ENCODE measurements around the gene IRX2.

The IRX2 gene

DNA sequence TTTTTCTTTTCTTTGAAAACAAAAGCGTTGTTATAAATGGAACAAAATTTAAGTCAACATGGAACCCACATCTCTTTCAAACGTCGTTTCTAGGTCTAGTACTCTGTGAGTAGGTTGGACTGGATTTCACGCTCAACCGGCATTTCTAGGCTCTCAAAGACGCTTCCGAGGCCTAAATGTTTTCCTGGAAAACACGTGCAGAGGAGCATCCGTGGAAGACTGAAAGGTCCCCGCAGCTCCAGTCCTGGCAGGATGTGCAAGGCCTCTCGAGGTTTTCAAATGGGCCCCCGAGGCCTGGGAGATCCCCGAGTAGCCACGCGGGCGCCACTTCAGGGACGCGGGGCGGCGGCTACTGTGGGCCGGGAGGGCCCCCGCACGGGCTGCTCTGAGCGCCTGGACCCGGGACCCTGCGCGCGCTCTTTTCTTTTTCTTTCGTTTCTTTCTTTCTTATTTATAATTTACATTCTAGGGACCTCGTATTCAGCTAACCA lies 4.2 kb upstream of the IRX2 start:
- no peak for DNase-seq

DNA sequence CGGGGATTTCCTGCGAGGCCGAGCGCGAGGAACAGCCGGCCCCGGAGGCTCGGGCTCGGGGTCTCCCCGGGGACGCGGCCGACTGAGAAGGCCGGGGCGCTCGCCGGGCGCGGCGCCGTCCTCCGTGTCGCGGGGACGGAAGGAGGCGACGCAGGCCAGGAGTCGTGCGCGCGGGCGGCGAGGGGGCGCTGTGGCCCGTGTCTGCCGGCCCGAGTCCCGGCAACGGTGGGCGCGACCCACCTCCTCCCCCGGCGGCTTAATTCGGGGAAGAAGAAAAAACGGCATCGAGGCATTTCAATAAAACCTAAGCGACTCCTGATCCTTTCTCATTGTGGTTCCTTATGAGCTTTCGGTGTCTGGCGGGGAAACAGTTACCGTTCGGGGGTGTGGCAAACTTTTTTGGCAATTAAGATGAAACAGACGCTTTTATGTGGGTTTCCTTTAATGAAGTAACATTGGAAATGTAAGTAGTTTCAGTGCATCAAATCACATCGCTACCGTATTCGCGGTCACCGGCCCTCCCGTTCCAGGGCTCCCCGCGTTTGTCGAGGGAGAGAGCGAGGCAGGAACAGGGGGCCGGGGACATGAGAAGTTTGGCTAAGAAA lies 3.7 kb upstream of the IRX2 start:
- no peak for DNase-seq

DNA sequence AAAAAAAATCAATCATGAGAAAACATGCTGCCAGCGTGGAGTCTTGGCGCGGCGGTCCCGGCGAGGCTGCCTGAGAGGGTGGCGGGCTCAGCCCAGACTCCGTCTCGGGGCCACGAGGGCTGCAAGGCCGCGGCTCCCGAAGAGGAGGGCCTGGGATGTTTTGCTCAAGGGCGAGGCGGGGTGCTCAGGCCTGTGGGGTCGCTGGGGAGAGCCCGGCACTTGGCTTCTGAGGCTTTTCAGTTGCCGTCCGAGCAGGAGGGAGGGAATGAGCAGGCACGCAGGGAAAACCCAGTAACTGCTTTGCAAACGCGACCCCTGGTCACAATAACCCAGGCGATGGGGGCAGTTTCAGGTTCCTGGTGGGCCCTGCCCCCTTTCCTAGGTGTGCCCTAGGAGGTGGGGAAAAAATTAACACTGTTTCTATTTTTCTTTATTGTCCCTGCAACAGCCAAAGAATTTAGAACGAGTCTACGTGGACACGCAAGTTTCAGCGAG lies 3.2 kb upstream of the IRX2 start:
- DNase-seq: no peak

DNA sequence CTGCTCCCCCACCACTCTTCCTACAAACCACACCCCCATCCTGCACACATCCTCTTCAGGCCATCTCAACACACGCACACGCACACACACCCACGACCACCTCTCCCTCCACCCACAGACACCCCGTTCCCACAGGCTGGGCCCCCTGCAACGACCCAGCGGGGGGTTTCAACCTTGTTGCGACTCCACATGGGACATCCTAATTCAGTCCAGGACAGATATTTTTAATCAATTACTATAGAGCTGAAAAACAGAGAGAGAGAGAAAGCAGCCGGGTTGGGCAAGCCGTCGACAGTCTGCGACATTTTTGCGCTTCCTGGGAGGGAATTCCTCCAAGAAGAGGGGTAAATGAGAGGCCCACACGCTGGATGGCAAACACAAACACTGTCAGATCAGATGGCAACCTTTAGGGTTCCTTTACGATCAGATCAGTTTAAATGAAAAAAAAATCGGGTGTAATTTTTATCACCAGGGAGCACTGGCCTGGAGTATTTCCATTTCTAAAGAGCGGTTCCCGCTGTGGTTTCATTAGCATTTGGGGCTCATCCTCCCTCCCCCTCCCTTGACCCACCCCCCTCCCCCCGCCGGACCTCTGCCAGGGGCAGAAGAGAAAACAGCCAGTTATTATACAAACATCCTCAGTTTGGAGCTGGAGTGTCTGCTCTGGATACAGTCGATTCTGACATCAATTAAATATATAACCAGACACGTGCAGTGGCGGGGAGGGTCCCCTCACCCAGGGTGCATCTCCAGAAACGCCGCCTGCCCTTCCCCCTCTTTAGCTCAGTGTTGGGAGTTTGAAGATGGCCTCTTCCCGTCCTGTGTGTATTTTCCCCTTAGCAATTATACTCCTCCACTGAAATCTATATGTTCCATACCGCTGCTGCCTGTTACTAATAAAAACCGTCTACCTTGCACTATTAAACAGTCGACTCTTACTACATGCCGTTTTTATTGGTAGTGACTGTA lies 2.3 kb upstream of the IRX2 start:
- no peak for DNase-seq

DNA sequence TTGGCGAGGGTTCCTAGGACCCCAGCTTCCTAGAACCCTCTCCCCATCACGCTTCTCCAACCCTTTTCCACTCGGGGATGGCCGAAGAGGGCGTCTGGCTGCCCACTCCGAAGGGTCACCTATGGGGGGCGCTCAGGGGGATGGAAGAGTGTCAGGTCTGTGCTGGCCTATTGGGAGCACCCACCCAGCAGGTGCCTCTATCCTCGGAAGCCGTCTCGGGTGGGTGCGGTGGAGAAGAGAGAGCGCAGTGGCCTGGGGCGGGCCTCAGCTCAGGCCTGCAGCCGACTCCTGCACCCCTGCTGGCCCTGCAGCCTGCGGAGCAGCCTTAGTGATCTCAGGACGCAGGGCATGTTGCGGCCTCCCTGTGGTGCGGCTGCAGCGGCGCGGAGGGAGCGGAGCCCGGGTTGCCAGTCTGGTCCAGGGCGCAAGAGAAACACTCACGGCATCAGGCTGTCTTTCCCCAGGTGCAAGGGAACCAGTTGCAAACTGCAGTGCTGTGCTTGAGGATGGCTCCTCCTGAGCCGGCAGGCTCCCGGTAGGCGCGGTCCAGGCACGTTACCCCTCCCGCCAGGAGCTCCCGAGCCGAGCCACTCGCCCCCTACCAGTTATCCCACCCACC lies 1.5 kb upstream of the IRX2 start:
- no peak for DNase-seq

DNA sequence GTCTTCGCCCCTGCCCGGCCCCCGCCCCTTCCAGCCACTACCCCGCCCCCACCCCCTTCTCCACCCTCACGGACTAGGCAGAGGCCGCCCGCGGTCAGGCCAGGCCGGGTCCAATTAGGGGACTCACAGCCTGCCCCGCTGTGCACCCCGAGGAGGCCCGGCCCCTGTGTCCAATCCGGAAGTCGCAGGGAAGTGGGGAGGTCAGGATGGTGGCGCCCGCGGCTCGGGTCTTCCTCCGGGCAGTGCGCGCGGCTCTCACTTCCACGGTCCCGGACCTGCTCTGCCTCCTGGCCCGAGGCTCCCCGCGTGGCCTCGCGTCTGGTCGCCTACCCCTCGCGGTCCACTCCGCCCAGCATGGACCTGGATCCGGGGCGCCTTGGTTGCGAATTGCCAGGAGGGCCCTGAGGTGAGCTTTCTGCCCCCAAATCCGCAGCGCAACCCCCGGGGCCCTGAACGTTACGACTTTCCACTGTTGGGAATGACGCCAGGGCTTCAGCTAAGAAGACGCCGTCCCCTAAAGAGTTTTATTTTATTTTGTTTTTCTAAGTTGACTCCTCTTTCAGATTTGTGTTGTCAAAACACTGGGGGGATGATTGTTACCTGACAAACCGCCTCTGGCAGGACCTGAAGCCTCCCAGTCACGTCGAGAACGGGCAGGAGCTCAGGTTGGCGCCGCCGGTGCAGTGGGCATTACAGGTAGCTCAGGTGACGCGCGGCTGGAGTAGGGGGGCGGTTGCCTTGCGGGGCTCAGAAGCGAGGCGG lies 763 bp upstream of the IRX2 start:
- DNase-seq: no peak

DNA sequence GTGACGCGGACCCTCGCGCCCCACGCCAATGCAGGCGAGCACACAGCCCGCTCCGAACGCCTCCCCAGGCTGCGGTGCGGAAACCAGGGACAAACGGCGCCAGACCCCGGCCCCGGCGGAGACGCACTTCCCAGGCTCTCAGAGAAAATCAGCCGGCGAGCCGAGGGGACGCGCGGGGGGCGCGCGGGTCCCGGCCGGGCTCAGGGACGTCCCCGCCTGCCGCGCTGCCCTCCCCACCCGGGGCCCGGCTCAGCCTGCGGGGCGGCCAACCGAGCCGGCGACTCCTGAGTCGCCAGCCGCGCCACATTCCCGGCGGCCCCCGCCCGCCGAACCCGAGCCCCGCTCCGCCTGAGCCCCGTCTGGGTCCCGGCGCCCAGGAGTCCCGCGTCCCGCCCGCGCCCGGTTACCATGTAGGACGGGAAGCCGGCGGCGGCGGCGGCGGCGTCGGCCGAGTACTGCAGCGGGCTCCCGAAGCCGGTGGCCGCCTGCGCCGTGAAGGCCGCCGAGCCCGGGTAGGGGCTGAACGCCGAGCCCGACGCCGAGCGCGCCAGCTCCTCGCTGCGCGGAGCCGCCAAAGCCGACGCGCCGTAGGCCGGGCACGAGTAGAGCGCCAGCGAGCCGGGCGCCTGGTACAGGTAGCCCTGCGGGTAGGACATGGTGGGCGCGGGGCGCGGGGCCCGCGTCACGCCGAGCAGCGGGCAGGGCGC lies 566 bp downstream of the IRX2 start:
- DNase-seq: no peak

DNA sequence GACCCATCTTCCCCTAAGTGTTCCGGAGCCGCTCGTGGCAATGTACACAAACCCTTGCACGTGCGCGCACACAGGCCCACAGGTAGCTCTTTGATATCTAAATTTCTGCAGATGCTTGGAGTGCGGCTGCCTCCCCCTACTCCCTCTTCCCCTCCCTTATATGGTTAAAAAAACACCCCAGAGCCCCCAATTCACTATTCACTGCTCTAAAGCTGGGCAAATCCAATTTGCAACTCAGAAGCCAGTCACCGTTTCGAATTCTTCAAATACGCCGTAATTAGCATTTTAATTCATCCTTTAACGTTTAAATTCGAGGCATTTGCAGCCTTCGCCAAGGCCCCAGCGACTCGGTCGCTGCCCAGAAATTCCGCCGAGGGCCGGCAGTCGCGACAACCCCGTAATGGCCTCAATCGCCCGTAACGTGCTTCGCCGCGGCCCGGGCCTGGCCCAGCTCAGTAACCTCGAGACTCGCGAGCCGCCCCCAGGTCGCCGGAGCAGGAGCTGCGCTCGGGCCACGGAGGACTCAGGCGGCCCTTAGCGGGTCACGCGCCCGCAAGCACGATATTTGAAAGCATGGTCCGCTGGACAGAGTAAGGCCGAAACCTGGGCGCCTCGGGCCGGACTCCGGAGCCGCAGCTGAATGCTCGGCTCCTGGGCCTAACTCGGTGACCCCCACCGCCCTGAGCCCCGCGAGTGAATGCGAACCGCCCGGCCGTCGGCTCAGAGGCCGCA lies 1.3 kb downstream of the IRX2 start:
- DNase-seq: no peak

DNA sequence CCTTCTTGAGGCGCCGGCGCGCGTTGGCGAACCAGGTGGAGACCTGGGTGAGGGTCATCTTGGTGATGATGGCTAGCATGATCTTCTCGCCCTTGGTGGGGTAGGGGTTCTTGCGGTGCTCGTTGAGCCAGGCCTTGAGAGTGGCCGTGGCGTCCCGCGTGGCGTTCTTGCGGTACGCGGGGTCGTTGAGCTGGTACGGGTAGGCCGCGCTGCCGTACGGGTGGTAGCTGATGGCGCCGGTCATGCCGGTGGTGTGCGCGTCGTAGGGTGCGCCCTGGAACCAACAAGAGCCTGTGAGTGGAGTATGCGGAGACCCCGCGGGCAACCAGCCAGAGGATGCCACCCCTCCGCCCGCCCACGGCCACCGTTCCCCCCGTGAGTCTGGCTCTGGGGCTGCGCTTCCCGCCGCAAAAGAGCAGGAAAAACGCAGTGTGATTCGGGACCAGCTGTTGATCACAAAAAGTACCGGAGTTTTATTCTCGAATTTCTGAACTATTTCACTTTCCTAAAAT lies 1.9 kb downstream of the IRX2 start:
- no peak for DNase-seq

DNA sequence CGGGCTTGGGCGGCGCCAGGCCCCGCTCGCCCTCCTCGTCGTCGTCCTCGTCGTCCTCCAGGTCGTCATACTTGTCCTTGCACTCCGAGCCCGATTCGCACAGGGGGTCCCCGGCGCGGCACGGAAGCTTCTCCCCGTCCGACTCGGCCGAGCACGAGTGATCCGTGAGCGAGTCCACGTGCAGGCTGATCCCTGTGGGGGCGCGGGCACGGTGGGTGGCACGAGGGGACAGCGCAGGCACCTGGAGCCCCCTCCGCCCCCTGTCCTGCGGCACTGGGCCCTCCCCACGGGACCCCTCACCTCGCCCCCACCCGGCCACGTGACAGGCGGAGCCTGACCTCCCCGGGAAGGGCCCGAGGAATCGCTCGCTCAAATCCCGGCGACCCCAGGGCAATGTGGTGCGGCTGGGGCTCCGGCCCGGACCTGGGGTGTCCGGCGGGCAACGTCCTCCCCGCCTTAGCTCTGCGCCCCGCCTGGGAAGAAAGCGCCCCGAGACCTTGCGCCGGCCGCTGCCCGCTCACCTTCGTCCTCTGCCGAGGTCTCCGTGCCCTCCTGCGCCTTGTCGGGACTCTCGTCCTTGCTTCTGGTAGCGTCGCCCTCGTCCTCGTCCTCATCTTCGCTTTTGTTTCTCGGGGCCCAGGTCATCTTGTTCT lies 2.5 kb downstream of the IRX2 start:
- no peak for DNase-seq

DNA sequence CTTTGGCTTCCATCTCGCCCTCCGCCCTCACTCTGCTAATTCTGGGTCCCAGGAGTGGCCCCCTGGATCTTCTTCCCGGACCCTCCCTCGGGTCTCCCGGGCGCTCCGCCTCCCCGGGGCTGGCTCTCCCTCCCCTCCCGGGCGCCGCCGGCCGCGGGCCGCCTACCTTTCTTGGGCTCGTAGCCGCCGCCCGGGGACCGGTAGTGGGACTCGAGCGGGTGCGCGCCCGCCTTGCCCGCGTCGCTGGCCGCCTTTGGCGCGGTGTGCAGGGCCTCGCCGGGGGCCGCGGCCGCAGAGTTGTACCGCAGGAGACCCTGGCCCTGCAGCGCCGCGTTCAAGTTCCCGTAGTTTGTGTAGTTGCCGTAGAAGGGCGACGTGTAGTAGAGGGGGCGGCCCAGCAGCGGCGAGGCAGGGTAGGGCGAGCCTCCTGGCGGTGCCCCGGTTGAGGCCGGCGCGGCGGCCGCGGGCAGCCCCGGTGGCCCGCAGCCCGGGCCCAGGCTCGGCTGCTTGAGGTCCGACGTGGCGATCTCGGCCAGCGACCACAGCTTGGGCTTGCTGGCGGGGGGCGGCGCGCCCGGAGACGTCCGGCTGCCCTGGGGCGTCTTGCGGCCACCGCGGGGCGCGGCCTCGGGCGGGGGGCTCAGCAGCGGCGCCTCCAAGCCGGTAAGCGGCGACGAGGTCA lies 3.2 kb downstream of the IRX2 start:
- no peak for DNase-seq

DNA sequence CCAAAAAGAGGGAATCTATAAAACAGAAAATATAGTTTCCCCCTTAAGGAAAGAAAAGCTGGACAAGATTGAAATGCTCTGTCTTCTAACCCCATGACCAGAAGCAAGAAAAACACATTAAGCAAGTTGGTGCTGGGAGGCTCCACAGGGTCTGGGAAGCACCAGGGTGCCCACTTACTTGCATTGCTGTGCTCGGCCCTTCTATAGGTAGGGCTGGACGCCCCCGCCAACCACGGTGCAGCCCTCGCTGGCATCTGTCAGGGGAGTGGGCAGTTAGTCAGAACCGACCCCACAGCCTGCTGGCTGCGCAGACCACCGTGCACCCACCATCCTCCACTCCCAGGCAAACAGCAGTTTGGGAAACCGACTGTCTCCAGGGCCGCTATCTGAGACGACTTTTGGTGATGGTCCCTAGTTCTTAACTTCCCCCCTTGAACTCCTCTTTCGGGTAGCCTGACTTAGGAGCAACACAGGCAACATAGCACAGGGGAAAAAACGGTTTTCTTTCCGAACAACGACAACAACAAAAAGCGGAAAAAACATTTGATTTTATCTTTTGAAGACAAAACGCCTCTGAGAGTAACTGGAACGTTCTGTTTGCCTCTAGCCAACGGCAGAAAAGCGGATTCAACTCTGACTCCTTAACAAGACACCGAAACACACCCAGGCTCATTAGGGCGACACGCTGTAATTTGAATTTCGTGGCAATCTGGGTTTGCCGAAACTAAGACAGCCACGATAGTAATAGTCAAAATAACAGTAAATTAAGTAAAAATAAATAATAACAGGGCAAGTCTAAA lies 3.9 kb downstream of the IRX2 start:
- no peak for DNase-seq

DNA sequence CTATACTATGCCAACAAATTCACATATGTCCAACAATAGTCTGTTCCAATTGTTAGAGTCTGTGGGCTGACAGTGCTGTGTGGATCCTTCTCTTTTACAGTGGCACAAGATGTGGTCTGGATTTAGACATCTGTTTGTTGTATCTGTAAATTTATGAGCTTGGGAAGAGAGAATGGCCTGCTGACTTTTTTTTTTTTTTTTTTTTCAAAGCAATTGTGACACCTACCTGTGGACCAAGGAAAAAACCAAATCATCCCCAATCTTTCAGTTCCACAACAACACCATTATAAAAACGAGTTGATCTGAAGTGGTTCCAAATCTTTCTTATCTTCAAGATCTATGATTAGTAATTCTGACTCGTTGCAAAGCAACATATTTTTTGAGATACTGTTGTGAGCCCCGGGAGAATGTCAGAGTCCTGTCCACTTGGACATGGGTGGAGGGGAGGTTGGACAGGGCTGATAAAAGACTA lies 4.9 kb downstream of the IRX2 start:
- no peak for DNase-seq

DNA sequence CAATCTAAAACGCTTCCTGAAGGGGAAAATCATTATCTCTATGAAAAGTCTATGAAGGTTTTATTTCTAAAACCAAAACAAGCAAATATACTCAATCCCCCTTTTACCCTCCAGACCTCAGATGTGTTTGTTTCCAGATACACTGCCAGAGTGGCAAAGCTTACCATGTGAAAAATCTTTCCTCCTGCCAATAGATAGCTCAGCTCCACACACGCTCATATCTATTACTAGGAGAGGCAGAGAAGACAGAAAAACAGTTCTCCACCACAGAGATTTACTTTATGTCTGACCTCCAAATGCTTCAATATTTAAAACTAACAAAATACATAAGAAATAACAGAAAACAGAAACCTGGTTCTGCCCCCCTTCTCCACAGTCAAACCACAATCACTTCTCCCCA lies 7.0 kb downstream of the IRX2 start:
- DNase-seq: no peak

DNA sequence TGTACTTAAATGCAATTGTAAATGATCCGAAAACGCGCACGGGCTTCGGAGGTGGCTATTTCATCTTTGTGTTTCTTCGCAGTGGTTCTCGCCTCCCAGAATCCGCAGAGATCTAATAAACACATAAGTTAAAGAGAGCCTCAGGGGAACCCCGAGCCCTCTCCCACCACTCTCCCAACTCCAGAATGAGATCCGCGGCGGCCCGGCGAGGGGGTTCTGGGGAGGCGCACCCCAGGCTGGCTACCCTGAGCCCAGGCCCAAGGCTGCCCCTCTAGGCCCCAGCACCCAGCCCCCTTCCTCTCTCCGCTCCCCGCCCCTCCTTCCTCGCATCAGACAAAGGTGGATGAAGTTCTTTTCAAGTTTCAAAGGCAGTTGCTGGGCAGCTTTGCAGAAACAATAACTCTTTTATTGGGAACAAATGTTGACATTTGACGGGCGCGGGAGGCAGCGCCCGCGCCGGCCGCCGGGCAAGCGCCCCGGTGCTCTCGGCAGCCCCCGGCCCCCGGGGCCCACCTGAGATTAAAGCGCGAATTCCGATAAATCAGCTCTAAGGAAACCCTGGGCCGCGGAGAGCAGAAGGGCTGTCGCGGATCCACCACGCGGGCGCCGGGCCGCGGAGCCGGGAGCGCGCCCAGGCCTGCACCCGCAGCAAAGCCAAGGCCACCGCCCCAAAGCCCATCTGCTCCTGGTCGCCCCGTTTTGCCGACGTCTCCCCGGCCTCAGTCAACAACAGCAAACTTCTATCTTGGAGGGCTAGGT lies 8.4 kb downstream of the IRX2 start:
- no peak for DNase-seq

DNA sequence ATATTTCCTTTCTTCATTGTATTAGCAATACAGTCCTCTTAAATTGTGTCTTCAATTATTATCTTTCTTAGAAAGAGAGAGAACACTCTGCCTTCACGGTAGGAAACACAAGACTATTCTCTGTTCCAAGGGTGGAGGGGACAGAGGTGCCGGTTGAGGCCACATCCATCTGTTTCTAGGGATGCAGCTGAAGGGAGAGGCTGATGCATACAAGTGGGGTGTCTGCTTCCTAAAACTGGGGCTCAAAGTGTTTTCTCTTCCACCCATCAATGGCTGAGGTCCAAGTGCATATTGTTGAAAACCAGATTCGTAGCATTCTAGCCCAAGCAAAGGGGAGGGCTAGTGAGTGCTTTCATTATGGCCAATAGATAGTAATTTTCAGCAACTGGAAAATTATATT lies 9.5 kb downstream of the IRX2 start:
- DNase-seq: no peak

DNA sequence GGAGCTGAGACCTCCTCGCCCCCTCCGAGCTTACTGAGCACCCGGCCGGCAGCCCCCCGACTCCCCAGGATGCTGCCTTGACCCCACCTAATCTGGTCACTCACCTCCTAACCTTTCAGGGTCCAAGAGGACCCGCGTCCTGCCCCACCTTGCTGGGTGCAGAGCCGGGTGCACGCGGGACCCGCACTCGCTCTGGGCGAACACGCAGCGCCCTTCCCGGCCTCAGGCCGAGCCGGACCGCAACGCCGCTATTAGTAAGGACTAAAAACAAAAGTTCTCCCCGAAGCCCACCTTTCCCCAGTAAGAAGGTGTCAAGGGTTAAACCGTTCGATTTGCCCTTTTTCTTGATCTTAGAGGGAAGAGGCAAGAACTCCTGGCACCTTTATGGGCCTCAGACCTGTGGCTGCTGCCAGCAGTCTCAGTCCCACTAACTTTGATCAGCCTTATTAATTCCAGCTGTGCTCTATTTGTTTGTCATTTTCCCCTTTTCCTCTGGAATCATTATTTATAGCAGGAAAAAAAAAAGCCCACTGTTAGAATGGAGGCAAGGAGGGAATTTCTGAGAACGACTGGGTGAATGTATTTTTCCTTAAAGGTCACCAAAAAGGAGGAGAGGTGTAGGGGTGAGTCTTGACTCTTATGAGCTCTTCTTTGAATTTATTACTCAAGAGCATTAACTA lies 10.5 kb downstream of the IRX2 start:
- no peak for DNase-seq
